GM21526 (cell line): ENCODE data around the gene FOXP1.
"Not testable (repeated sequence)": the region's sequence is repeated elsewhere in the genome, so short reads cannot be mapped to it uniquely, and the experiment has no call there.

Source experiments
- ATAC-seq: cut with Tn5 transposase; IDR thresholded peaks from one replicate; pipeline ENCODE4 v1.9.1; 2021; ENCODE audit warnings: moderate library complexity; ENCODE audit not compliant: unreplicated experiment, low FRiP score

The FOXP1 gene

DNA sequence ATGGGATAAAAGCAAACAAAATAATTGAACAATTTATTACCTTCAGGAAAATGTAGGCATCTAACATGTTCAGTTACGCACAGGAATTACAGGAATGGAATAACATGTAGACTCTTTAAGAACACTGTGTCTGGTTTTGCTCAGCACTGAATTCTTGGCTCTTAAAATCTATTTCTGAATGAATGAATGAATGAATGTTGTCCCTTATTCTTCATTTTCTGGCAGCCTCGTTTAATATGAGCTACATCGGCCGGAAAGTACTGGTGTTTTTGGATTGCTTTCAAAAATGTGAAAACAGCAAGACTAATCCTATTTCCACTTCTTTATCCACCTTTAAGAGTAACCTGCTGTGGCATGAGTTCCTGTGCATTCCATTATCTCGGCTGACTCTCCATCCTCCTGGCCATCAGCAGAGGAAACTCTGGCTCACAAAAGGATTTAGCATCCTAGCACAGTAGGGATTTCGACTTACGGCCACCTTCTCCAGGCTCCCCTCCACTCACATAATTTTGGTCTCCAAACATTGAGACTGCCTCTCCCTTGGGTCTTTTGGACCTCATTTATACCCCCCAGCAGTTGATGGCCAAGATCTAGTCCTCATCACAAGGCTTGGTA is 145.3 kb downstream of the FOXP1 start:
- ATAC-seq = no peak

DNA sequence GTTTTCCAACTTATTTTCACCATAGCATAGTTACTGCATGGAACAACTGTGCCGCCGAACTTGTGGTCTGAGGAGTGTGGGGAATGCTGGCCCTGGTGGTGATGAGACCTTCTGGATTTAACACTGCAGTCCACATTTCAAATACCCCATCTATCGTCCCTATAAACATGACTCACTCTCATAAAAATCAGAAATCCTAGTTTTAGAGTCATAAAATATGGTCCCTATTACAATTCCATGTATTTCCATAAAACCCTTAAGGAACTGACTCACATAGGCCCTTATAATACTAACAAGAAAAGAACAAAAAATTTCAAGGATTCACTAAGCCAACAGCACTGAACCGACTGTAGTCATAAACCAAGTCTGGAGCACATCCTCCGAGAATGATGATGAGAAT is 147.2 kb downstream of the FOXP1 start:
- ATAC-seq = no peak

DNA sequence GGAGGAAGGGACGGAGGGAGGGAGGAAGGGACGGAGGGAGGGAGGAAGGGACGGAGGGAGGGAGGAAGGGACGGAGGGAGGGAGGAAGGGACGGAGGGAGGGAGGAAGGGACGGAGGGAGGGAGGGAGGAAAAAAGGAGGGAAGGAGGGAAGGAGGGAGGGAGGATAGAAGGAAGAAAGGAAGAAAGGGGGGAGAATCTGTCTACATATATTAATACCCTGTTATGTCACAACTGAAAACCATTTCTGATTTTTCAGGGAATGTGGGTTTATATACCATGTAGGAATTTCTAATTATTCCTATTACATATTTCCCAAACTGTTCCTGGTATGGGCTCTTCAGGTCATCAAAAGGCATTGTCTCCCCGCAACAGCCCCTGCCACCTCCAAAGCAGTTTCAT is 147.7 kb downstream of the FOXP1 start:
- not testable (repeated sequence) for ATAC-seq

DNA sequence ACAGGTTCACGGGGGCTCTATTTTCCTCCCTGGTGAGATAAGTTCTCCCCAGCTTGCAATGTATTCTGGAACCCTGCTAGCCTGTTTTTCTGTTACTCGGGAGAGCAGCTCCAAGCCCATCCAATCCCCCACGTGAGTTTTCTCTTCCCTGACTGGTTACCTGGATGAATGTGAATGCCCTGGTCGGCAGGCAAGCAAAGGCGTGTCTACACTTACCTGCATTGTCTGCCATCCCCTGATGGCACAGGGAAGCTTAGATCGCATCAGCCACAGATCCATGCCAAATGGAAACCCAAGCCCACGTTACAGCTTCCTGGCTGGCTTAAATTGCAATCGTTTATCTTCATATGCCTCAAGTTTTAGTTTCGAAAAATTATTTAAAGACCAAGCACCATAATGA is 149.9 kb downstream of the FOXP1 start:
- no peak for ATAC-seq

DNA sequence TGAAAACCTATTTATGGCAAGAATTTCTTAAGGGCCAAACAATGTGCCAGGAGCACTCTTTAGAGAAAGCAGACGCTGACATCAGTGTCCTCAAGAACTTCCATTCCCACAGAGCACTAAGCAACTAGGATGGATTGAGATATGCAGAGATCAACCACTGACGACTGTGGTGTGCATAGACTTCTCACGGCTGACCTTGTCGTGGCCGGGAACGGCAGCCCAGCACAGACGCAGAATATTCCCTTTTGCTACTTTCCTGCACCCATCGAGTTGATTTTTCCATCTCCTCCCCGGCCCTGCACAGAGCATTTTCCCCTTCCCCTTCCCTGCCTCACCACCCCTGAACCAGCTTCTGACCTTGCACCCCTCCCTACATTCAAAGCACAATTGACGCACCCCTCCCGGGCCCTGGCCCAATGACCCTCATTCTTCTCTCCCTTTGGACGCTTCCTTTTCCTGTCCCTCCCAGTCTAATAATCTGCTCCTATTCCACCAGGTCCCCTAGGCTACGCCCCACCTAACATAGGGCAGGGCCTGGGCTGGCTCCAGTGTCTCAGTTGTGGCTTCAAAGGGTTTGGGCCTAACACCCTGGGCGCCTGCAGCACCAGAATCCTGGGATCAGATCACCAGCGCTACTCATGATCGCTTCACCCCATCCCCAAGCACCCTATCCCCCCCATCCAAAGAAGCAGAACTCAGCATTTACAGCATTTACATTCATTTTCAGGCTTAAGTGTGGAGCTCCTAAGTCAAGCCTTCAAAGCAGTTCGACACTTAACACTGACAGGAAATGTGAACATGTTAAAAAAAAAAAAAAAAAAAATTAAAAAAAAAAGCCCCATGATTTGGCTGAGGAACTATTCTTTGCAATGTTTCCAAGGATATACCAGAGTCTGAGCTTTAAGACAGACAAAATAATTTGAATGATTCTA is 151.2 kb downstream of the FOXP1 start:
- no peak for ATAC-seq

- no peak for ATAC-seq
Measured at GRCh38 chr3:71430941-71431552, 152.5 kb downstream of the FOXP1 start.

DNA sequence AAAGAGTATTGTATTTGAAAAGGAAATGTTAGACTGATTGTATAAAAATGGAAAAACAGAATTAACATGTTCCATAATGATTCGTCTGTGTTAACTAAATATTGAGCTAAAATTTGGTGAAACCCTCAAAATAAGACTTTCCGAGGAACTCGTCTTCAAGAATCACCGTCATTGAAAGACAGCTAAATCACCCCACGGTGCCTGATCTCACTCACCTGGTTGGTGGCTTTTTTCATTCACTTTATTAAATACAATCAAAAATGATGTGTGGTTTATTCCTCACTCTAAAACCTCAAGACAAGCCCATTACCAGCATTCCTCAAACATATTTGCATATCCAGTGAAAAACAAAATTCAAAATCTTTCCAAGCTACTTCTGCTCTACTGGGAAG is 153.9 kb downstream of the FOXP1 start:
- ATAC-seq = no peak

- no peak for ATAC-seq
Measured at GRCh38 chr3:71428841-71429596, 154.5 kb downstream of the FOXP1 start.

DNA sequence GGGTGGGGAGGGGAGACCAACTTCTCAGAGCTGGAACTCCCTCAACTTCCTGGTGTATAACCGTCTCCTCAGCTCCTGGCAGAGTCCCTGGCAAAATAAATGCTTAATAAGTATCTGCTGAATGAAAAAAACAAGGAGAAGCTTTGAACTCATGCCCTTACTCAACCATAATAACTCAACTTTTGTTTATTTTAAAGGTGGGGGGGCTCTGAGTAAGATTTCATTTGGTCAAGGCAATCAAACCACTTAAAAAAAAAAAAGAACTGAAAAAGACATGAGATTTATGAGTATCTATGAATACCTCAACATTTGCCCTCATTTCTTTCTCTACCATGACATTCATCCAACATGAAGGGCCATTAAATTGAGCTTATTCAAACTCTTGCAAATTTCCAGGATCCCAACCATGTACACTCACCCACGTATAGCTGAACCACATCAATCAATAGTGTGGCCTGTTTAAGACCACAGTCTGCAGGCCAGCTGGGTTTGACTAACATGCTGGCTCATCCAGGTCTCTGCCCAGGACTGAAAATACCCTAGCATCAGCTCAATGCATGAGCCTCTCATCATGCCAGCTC is 157.9 kb downstream of the FOXP1 start:
- ATAC-seq = no peak

- ATAC-seq = no peak
Measured at GRCh38 chr3:71423151-71423906, 160.2 kb downstream of the FOXP1 start.

- ATAC-seq = peak; percentile 92
Measured at GRCh38 chr3:71421820-71422566, 161.5 kb downstream of the FOXP1 start.

DNA sequence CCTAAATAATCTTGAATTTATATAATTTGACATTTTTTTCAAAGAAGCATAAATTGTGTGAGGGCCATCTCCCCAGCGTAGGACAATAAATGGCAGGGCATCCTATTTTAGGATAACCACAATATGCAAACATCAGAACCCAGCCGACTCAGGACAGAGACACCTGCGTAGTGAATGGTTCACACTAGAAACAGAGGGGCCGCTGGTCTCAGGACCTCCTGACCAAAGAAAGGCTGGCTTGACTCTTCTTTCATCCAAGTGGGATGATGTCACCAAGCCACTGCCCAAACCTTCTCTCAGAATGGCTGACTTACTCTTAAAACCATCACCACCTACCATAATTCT is 162.1 kb downstream of the FOXP1 start:
- ATAC-seq = peak; percentile 59

DNA sequence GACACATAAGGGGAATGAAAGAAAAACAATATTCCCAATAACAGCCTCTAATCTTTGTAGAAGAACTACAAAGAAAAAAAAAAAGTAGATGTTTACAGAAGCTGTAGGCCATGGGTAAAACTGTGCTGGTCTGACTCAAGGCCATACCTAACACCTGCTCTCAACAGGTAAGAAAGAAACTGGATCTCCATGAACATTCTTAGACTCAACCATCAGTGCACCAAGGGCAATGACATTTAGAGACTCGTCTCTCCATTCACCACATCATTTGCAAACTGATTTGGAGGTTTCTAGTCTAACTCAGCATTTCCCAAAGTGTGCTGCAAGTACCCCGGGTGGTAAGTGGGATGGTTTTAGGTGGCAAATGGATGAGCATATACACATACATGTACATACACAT is 164.2 kb downstream of the FOXP1 start:
- ATAC-seq = no peak

DNA sequence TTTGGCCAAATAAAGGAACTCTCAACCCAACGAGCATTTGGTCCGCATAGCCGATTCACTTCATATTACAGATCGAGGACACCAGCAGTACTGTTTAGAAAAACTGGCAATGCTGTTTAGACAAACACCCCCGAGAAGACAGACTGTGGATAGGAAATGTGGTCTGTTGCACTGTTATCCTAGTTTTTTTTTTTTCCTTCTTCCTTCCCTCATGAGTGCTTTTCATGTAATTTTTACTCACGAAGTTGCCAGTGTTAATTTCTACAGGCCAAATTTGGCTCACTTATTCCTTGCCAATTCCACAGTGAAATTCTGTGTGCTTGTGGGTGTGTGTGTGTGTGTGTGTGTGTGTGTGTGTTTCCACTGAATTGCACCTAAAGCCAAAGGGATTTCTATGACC is 165.7 kb downstream of the FOXP1 start:
- ATAC-seq = no peak

- ATAC-seq = no peak
Measured at GRCh38 chr3:71416876-71417275, 166.7 kb downstream of the FOXP1 start.

GRCh38 chr3:71415681-71416122 is 167.8 kb downstream of the FOXP1 start:
- no peak for ATAC-seq

- no peak for ATAC-seq
Measured at GRCh38 chr3:71414189-71414927, 169.2 kb downstream of the FOXP1 start.

DNA sequence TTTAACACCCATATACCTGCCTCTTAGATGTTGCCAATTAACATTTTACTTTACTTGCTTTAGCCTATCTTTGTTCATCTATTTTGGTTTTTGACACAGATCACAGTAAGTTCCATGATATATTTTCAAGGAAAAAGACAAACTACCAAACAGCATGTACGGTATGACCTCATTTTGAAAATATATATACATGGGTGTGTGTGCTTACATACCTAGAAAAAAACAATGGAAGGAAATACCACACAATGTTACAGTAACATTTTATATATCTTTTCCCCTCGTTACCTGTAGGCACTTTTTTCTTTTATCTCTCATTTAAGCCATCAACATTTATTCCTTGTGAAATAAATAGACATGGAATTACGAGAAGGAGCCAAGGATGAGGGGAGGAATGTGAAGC is 170.0 kb downstream of the FOXP1 start:
- ATAC-seq = no peak
